NCI-H2196 treated with DMSO at 0.1 percent for 48 hours (cell line): ENCODE measurements around the gene RHOBTB3.

Source experiments
- DNase-seq: peaks from one replicate; lab custom pipeline; 2025; ENCODE audit not compliant: unreplicated experiment; lab: John Stamatoyannopoulos, UW

Gene RHOBTB3

GRCh38 chr5:95763941-95764340 is 32.8 kb downstream of the RHOBTB3 start:
- no peak for DNase-seq

DNA sequence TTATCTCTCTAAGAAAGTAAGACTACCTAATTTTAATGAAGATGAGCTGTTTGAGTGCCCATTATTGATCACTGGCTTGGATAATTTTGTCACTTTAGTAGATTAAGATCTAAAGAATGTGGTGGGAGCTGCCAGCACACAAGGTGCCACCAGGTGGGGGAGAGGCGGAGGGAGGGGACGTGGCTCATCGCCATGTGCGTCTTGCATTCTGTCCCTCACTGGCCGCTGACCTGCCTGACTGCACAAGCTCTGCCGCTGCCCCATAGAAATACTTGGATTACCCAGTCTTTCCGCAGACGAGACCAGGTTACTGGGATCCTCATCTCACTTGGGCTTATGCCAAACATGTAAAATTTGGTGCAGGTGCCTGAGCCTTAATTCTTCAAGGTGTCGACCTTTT is 37.6 kb downstream of the RHOBTB3 start:
- DNase-seq = no peak

DNA sequence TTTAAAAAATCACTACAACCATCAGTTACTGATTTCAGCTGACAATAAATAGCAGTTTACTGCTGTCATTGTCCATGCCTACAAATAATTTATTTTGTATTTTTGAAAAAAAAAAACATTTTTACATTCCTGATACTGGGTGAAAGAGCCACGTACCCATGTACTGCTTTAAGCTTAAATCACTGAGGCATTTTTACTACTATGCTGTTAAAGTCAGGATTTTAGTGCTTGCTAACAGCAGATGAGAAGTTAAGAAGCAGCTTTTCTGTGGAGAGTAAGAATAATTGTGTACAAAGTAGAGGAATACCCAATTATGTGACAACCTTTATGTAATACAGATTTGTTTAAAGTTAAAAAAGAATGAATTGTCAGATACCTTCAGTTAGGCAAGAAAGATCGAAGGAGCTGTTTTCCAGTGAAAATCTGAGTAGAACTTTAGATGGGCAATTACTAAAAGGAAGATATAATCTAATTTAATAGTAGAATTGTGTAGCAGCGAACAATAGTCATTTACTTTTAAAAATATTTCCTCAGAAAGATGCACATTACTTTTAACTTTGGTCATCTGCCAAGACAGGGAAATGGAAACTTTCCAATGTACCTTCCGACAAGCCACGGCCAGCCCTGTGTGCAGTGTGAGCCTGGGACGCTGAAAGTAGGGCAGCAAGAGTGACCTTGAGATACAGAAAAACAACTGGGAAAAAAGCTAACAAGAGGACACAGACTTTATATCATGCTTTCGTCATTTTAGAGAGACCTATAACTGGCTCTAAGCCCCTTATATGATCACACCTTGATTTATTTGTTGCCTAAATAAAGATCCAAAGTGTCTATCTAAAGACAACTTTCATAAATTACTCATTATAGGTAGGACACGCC is 39.9 kb downstream of the RHOBTB3 start:
- DNase-seq = no peak

- DNase-seq = no peak
Measured at GRCh38 chr5:95771892-95772291, 40.8 kb downstream of the RHOBTB3 start.

GRCh38 chr5:95773335-95774059 is 42.4 kb downstream of the RHOBTB3 start:
- no peak for DNase-seq

DNA sequence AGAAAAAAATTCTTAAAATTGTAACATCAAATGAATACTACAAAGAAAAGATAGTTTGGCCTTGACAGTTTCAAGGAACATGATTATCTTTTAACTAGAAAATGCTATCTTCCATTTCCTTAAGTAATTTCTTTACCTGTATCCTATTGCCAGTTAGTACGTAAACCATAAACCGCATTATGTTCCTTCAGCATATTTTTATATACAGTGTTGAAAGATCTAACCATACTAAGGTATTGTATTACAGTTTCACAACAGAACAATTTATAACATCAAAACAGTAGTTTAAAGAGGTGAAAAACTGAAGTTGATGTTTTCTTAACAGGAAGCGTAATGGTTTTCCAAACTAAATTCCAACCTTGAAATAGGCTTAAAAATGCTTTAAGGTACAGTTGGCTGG is 46.3 kb downstream of the RHOBTB3 start:
- DNase-seq = no peak

DNA sequence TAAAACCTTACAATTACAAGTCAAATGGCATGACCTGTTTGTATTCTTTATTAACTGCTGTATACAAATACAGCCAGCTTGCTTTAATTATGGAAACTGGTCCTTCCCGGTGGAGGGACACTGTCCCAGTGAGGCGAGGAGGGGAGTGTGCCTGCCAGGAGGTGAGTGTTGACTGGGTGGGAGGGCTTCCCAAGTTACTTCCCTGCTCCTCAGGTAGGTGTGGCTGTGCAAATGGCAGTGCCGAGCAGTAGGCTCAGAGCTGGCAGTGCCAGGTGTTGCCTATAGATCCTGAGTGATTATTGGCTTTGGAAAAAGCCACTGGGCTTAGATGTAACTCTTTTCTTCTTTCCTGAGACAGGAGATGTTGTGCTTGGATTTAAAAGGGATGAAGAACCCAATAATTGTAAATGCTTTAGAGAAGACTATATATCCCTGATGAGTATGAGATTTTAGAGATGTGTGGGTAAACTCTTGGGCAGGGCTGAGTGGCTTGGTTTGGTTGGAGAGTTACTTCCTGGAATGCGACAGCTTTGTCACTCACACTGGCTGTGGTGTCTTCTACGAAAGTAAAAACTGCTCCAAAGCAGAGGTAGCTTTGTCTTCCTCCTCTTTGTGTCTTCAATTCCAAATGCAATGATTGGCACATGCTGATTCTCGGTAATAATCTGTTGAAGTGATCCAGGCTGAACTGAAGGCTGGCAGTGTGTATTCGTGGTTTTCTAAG is 47.7 kb downstream of the RHOBTB3 start:
- DNase-seq = no peak

DNA sequence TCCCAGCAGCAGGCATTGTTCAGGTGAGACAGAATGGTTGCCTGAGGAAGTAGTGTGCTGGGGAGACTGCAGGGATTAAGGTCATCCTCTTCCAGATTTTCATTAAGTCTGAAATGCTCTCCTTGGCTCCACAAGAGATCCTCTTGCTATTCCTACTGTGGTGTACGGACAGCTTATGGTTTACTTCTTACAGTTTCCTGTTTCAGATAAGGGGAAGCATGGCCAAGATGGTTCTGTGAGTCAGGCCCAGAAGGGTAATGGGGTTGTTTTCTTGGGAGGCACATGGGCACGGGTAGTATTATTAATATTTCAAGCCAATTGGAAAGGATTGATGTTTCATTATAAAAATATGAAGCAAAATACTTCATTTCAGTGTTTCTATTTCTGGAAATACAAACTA is 48.5 kb downstream of the RHOBTB3 start:
- no peak for DNase-seq

- no peak for DNase-seq
Measured at GRCh38 chr5:95780597-95780996, 49.5 kb downstream of the RHOBTB3 start.

- DNase-seq = no peak
Measured at GRCh38 chr5:95781101-95781583, 50.0 kb downstream of the RHOBTB3 start.

- no peak for DNase-seq
Measured at GRCh38 chr5:95782181-95782580, 51.0 kb downstream of the RHOBTB3 start.

- DNase-seq = no peak
Measured at GRCh38 chr5:95783661-95784060, 52.5 kb downstream of the RHOBTB3 start.

DNA sequence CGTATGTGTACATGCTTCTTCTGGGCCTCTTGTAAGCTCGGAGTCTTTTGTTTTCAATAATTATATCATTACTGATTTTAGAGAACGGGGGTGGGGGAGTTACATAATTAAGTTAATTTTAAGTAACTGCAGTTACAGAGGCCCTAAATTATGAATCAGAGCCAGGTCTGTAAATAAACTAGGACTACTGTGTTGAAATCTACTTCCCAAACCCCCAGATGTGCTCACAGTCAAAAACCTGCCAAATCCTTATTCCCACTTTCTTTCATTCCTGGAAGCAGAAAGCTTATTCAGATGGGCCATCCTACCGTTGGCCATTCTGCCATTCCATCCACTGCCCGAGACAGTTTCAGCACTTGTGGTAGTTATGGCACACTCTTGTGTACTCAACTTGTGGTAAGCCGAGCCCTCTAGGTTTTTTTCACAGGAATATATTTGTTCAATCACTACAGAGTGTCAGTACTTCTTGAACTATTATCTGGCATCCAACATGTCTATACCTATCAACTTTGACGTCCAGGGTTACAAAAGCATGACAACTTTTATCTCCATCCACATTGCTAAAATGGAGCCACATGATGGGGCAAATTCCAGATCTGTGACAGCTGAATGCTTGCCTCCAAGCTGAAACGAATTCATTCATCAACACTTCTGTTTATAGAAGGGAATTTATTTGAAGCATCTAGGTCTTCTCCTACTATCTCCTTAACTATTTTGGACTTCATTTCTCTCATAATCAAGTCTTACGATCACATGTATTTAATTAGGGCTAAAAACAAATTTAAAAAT is 53.6 kb downstream of the RHOBTB3 start:
- no peak for DNase-seq

GRCh38 chr5:95786821-95787418 is 55.8 kb downstream of the RHOBTB3 start:
- no peak for DNase-seq

DNA sequence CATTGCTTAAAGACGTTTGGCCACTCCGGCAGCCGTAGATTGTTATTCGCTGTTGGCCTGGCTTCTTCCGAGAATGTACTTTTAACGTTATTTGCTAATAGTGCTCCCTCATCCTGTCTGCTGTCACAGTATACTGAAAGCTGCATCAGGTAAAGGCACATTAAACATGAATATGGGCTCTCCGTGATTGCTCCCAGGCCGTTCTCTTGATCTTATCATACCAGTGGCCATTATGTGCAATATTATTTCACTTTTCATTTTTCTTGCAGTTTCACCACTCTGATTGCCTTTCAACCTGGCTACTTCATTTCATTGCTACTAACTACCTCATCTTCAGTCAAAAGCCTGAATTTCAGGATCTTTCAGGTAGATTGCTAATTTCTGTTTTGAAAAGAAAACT is 57.4 kb downstream of the RHOBTB3 start:
- DNase-seq = no peak

- DNase-seq = no peak
Measured at GRCh38 chr5:95791751-95792150, 60.6 kb downstream of the RHOBTB3 start.

DNA sequence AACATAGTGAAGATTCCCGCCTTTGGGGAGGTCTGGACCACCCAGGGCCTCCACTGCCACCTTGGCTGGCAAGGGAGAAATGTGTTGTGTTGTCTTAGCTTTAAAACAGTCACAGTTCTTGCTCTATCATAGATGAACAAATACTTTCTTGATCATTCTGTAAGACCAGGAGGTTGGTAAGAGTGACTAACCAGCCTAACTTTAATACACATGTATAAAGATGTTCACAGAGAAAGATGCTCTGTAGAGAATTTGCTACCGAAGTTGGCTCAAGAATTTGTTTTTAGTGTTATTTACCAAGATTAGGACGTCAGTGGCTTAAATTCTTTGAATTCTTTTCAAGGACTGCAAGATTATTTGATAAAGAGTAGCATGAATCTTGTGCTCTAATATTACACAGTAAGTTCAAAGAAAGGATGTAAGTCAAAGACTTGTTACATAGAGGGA is 63.0 kb downstream of the RHOBTB3 start:
- DNase-seq = no peak

- DNase-seq = no peak
Measured at GRCh38 chr5:95797301-95797700, 66.2 kb downstream of the RHOBTB3 start.

- DNase-seq = no peak
Measured at GRCh38 chr5:95798048-95798447, 66.9 kb downstream of the RHOBTB3 start.

GRCh38 chr5:95798545-95798944 is 67.4 kb downstream of the RHOBTB3 start:
- DNase-seq = no peak
